GM18498 (cell line): ENCODE data around the gene PCDHGC4.

Experiments
- ATAC-seq: cut with Tn5 transposase; IDR thresholded peaks from one replicate; pipeline ENCODE4 v1.9.1; 2021; ENCODE audit warnings: mild to moderate bottlenecking, moderate library complexity; ENCODE audit not compliant: unreplicated experiment

Gene PCDHGC4

DNA sequence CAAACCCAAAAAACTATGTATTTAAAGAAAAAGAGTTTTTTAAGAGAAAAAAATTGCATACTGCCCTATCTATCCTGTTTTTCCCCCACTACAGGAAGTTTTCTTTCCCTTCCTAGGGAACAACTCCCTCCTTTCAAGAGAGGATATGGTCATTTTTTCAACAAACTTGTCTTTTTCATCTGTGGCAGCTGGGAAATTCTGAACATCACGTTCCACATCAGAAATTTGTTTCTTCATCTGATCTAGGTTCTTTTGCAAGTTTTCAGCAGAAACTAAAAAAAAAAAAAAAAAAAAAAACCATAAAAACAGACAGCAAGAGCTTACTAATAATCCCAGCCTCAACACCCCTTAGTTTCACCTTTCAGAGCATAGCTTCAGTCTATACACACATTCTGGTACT lies 42.6 kb downstream of the PCDHGC4 start:
- no peak for ATAC-seq

DNA sequence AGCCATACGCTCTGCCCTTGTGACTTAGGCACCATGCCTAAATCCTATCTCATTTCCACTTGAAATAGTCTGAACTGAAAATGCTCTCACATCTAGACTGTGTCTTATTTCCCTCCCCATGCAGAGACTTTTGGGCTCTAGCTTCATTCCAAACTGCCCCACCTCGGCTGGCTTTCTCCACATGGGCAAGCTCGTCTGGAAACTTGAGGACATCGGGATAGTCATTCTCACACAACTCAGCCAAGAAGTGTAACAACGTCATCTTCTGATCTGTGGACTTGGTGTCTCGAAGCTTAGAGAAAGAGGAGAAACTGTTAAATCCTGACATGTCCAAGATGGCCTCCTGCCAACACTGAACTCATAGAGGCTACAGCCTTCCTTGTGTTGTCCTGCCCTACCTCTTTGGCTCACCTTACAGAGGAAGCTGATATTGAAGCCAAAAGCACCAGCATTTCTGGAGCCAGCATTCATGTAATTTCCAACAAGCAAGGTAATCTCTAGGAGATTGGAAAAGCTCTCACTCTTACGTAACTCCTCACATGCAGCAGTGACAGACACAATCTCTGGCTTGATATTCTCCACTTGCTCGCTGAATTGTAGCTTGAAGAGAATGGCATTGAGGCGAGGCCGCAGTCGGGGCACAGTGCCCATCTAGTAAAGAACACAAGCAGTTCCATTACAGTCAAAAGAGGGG lies 43.6 kb downstream of the PCDHGC4 start:
- no peak for ATAC-seq

DNA sequence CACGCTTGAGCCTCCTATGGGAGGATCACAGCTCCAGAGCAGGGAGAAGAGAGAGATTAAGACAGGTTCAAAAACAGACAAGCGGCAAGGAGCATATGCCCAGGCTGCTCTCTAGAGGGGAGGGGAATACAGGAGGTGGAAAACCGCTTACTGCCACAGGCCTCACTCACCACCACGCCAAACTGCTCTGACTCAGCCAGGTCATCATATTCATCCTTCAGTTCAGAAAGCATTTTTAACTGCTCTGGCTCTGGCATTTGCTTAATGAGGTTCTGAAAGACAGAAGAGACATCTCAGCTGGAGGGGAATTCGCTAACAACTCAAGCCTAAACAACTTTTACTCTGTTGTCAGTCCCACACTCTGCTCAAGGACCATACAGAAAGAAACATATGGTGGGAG lies 44.2 kb downstream of the PCDHGC4 start:
- ATAC-seq: peak; percentile 44

- ATAC-seq: no peak
Measured at GRCh38 chr5:141529873-141530272, 45.0 kb downstream of the PCDHGC4 start.

GRCh38 chr5:141532726-141533125 lies 47.9 kb downstream of the PCDHGC4 start:
- no peak for ATAC-seq

DNA sequence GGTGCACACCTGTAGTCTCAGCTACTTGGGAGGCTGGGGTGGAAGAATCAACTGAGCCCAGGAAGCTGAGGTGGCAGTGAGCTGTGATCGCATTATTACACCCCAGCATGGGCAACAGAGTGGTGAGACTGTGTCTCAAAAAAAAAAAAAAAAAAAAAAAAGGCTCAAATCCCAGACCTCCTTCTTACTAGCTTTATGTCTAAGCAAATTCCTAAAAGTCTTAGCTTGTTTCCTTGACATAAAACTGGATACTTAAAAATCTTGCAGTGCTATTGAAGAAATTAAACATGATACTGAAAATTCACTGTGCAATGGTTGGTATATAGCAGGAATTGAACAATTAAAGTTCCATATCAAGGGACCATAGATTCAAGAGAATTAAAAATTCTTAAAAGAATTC lies 49.1 kb downstream of the PCDHGC4 start:
- ATAC-seq: no peak

GRCh38 chr5:141534492-141535213 lies 49.8 kb downstream of the PCDHGC4 start:
- ATAC-seq: no peak
